Activated T-helper 17 cell treated with anti-CD3 and anti-CD28 coated beads, Interleukin-2, amount 50 U/mL, for 72 hours (primary cell): ENCODE measurements around the gene NR1H4. TPM values are rescaled to one million over a fixed set of nuclear protein-coding genes. Genes with fewer than 3 reads are reported as not detected.
"Not testable (repeated sequence)": the region's sequence is repeated elsewhere in the genome, so short reads cannot be mapped to it uniquely, and the experiment has no call there.

ENCODE experiments used
- ATAC-seq: fragments of 150-1000 bp; cut with Tn5 transposase; replicated peaks from 2 replicates; pipeline ENCODE4 v1.10.0; 2021; ENCODE audit warnings: mild to moderate bottlenecking, moderate library complexity
- H3K27ac Mint-ChIP-seq: one replicate; pipeline ENCODE4 v1.8.0; 2022; ENCODE audit warnings: mixed read lengths
- H3K27me3 Mint-ChIP-seq: one replicate; pipeline ENCODE4 v1.8.0; 2022; ENCODE audit warnings: mixed read lengths
- H3K36me3 Mint-ChIP-seq: one replicate; pipeline ENCODE4 v1.8.0; 2022; ENCODE audit warnings: low read depth, mild to moderate bottlenecking, mixed read lengths
- H3K4me1 Mint-ChIP-seq: one replicate; pipeline ENCODE4 v1.8.0; 2022; ENCODE audit warnings: mixed read lengths
- H3K4me3 Mint-ChIP-seq: one replicate; pipeline ENCODE4 v1.8.0; 2022; ENCODE audit warnings: mild to moderate bottlenecking, mixed read lengths
- H3K9me3 Mint-ChIP-seq: one replicate; pipeline ENCODE4 v1.8.0; 2022; ENCODE audit warnings: mixed read lengths
- total RNA-seq, 2 donors: library from RNA; stranded (reverse); gene quantifications; one replicate each; pipeline ENCODE4 v1.2.3, GENCODE V29; 2022

Gene NR1H4
- total RNA-seq: not detected

DNA sequence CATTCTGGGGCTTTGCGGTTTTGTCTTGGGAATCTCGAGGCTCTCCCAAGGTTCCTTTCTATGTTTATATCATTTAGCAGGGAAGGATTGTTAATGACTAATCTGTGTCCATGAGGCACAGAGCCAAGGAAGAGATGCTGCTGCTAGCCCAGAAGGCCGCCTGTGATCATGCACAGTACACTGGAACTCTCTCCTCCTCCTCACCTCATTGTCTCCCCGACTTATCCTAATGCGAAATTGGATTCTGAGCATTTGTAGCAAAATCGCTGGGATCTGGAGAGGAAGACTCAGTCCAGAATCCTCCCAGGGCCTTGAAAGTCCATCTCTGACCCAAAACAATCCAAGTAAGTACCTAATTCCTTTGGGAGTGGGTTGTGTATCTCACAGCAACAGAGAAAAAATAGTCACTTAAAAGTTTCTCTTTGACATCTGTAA lies at the start of gene NR1H4:
NR1H4 (plus strand) TSS at position 151 of the 435 bp plus-strand sequence. CDS start 19,458 bp downstream, outside the sequence.
- H3K27ac Mint-ChIP-seq: no peak within 1 kb of the TSS
- H3K36me3 Mint-ChIP-seq: no peaks in the 10 kb centered on the region
- H3K4me3 Mint-ChIP-seq: no peak within 1 kb of the TSS
- H3K9me3 Mint-ChIP-seq: no peaks in the 10 kb centered on the region
- H3K27me3 Mint-ChIP-seq: peaks cover 24% of the 10 kb centered on the region
- ATAC-seq: no peak
- H3K4me1 Mint-ChIP-seq: no peaks in the 10 kb centered on the region

DNA sequence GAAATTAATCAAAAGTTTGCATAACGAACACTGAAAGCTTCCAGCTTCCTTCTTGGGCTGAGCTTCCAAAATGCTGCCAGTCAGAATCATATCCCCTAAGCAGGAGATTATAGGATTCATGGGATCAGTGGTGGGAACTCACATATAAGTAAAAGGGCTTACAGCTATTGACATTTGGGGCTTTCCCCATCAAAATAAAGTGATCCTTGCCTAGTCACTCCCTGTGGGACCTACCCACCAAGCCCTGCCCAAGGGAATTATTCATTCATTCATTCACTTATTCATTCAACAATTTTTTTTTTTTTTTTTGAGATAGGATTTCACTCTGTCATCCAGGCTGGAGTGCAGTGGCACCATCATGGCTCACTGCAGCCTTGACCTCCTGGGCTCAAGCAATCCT lies 47.5 kb upstream of the NR1H4 start:
- Mint-ChIP-seq H3K9me3 (peaks cover 14% of the 10 kb centered on the region), H3K27ac (no peak overlapping the region), H3K27me3 (peaks cover 19% of the 10 kb centered on the region), H3K4me3 (no peak overlapping the region), H3K36me3 (no peaks in the 10 kb centered on the region), H3K4me1 (no peaks in the 10 kb centered on the region)
- ATAC-seq: no peak

DNA sequence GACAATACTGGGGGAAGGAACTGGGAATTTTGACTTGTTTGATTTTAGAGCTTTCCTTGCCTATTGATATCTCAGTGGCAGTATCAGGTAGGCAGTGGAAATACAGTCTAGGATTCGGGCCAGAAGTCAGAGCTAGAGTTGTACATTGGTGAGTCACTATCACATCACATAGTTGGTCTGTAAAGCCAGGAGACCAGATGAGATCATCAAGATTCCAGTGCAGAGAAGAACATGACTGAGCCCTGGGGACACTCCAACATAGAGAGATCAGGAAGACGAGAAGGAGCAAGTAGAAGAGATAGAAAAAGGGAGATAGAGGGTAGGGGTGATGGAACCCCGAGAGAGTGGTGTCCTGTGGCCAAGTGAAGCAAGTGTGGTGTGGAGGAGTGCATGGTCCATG lies 46.6 kb upstream of the NR1H4 start:
- ATAC-seq: peak; percentile 32
- Mint-ChIP-seq H3K4me3 (no peak overlapping the region), H3K36me3 (no peaks in the 10 kb centered on the region), H3K27me3 (peaks cover 19% of the 10 kb centered on the region), H3K27ac (no peak overlapping the region), H3K4me1 (no peaks in the 10 kb centered on the region), H3K9me3 (peaks cover 14% of the 10 kb centered on the region)

DNA sequence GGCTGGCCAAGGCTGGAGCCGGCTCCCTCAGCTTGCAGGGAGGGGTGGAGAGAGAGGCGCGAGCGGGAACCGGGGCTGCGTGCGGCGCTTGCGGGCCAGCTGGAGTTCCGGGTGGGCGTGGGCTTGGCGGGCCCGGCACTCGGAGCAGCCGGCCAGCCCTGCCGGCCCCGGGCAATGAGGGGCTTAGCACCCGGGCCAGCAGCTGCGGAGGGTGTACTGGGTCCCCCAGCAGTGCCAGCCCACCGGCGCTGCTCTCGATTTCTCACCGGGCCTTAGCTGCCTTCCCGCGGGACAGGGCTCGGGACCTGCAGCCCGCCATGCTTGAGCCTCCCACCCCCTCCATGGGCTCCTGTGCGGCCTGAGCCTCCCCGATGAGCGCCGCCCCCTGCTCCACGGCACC lies 43.4 kb upstream of the NR1H4 start:
- ATAC-seq, H3K36me3 Mint-ChIP-seq, H3K4me3 Mint-ChIP-seq, H3K27ac Mint-ChIP-seq, H3K4me1 Mint-ChIP-seq, H3K9me3 Mint-ChIP-seq: not testable (repeated sequence)
- H3K27me3 Mint-ChIP-seq: peaks cover 11% of the 10 kb centered on the region

DNA sequence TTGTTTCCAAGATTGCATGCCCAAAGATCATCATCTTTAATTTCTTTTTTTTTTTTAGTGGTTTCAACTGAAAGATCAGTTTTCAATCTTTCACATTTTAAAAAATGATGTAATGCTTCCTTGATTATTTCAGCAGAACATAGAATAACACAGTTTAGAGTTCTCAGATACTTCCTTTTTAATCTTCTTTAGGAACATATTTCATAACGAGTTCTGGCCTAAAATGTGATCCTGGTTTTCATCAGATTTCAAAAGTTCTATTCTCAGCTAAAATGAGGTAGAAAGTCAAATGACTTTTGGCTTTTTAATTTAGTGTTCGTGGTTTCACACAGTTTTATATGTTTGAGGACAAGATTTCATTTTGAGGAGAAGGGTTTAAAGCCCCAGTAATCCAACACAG lies 40.0 kb upstream of the NR1H4 start:
- H3K4me3 Mint-ChIP-seq: no peak overlapping the region
- no peaks in the 10 kb centered on the region for H3K36me3 Mint-ChIP-seq
- no peaks in the 10 kb centered on the region for H3K4me1 Mint-ChIP-seq
- H3K27me3 Mint-ChIP-seq: peaks cover 8% of the 10 kb centered on the region
- no peak overlapping the region for H3K27ac Mint-ChIP-seq
- H3K9me3 Mint-ChIP-seq: no peaks in the 10 kb centered on the region
- no peak for ATAC-seq

DNA sequence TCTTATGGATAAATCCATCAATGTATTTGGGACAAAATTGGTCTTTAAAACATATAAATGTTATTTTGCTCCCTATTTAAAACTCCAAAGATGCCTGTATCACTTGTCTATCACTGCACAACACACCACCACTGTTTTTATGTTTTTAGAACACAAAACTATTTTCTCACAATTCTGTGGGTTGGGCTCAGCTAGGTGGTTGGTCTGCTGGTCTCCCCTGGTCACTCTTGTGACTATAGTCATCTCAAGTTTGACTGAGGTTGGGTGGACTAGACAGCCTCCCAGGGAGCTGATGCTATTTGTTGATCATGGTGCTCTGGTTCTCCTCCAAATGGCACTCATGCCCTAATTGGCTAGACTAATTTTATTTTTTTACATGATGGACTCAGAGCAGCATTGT lies 39.5 kb upstream of the NR1H4 start:
- Mint-ChIP-seq H3K27me3 (peaks cover 8% of the 10 kb centered on the region), H3K9me3 (no peaks in the 10 kb centered on the region), H3K36me3 (no peaks in the 10 kb centered on the region), H3K27ac (no peak overlapping the region), H3K4me1 (no peaks in the 10 kb centered on the region), H3K4me3 (no peak overlapping the region)
- no peak for ATAC-seq

DNA sequence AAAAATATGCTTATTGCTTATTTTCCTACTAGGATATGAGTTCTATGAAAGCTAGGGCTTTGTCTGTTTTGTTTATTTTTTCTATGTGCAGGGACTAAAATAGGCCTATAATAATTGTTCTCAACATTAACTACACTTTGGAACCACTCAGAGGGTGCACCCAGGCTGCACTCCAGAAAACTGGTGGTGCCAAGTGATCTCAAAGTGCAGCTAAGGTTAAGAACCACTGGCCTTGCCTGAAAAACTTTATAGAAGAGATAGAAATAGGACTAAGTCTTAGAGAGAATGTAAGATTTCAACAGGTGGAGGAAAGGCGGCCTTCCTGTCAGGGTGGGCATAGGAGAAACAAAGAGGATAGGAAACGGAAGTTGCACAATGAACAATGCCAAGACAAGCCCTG lies 37.7 kb upstream of the NR1H4 start:
- peaks cover 8% of the 10 kb centered on the region for H3K27me3 Mint-ChIP-seq
- H3K27ac Mint-ChIP-seq: no peak overlapping the region

DNA sequence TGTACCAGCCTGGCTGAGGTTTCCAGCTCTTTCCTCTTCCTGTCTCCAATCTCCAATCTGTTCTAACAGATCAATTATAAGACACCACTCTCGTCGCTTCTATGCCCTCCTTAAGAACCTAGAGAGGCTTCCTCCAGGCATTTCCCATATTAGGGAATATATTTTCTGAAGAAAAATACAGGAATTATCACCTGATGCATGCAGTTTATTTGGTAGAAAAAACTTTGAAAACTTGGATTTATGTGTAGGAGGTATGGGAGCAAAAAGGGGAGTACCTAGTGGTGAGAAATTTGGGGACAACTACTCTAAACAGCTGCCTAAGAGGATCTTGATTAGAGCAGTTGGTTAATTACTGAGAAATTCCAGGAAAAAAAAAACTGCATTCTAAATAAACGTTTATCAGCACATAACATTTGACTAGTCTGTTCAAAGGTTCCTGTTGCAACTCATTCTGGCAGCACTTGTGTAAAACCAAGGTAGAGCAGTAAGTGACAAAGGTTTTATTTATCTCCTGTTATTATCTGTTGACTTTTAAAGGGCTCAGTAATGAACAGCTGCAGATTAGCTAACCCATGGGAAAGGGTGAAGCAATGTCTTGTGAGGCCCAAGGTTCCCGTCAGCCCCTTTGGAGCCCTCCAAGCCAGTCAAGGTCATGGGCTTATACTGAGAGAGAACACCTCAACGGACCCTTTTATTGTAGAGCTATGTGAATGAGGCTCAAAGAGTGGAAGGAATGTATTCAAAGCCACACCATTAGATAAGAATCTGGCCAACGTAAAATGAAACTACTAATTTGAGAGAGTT lies 36.4 kb upstream of the NR1H4 start:
- Mint-ChIP-seq H3K9me3 (no peaks in the 10 kb centered on the region), H3K4me3 (no peak overlapping the region), H3K27me3 (peaks cover 8% of the 10 kb centered on the region)

More for the DNA sequence above, 37.7 kb upstream of the NR1H4 start:
- no peaks in the 10 kb centered on the region for H3K9me3 Mint-ChIP-seq
- H3K4me3 Mint-ChIP-seq: no peak overlapping the region
- ATAC-seq: no peak
- H3K4me1 Mint-ChIP-seq: no peaks in the 10 kb centered on the region
- H3K36me3 Mint-ChIP-seq: no peaks in the 10 kb centered on the region

DNA sequence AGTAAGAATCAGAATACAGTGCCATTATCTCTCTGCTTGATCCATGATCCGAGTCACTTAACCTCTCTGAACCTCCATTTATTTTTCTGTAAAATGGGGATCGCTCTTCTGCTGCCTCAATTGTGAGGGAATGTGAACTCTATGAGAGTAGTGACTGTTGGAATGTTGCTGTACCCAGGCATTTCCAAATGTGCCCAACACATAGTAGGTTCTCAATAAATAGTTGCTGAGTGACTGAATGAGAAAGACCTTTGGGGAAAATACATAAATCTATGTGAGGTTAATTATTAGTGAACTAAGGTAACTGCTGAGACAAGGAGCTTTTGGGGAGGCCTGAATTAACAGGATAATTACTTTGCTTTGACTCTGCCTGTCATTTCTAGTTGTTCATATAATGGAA lies 33.9 kb upstream of the NR1H4 start:
- ATAC-seq: no peak
- H3K9me3 Mint-ChIP-seq: no peaks in the 10 kb centered on the region
- peaks cover 13% of the 10 kb centered on the region for H3K27me3 Mint-ChIP-seq
- no peaks in the 10 kb centered on the region for H3K36me3 Mint-ChIP-seq
- no peaks in the 10 kb centered on the region for H3K4me1 Mint-ChIP-seq
- no peak overlapping the region for H3K4me3 Mint-ChIP-seq
- no peak overlapping the region for H3K27ac Mint-ChIP-seq

More for the DNA sequence above, 36.4 kb upstream of the NR1H4 start:
- no peak overlapping the region for H3K27ac Mint-ChIP-seq
- no peaks in the 10 kb centered on the region for H3K4me1 Mint-ChIP-seq
- no peak for ATAC-seq
- no peaks in the 10 kb centered on the region for H3K36me3 Mint-ChIP-seq

DNA sequence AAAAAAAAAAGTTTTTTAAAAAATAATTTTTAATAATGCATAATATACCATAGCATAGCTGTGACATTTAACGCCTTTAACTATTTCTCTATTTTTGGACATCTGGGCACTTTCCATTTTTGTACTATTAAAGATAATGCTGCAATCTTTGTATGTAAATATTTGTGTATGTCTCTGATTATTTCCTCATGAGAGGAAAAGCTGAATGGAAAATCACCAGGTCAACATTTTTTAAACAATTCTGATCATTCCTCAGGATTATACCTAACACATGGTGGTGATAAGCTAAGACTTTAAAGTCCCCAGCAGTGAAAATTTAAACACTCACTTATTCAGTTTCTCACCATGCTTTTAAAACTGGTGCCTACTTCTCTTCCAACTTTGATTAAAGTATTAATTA lies 31.3 kb upstream of the NR1H4 start:
- H3K27me3 Mint-ChIP-seq: peaks cover 19% of the 10 kb centered on the region
- H3K4me1 Mint-ChIP-seq: no peaks in the 10 kb centered on the region
- no peak overlapping the region for H3K27ac Mint-ChIP-seq
- no peaks in the 10 kb centered on the region for H3K36me3 Mint-ChIP-seq
- H3K9me3 Mint-ChIP-seq: no peaks in the 10 kb centered on the region
- no peak for ATAC-seq
- H3K4me3 Mint-ChIP-seq: no peak overlapping the region

DNA sequence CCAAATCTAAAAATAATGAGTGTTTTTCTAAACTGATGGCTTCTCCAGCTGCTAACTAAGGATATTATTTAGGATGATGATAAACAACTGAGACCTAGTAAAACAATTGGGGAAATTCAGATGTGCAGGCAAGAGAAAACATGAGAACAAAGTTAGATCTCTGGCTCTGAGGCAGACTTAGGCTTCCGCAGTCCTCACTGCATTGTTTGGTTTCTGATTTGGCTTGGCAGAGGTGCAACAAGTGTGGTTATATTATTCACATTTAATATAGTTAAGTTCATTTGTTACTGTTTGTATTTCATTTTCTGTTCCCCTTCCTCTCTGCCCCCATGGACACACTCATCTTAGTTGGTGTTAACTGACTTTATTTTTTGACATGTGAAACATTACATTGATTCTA lies 30.2 kb upstream of the NR1H4 start:
- no peak for ATAC-seq
- Mint-ChIP-seq H3K4me1 (no peaks in the 10 kb centered on the region), H3K9me3 (no peaks in the 10 kb centered on the region), H3K27ac (no peak overlapping the region), H3K4me3 (no peak overlapping the region), H3K27me3 (peaks cover 17% of the 10 kb centered on the region), H3K36me3 (no peaks in the 10 kb centered on the region)

DNA sequence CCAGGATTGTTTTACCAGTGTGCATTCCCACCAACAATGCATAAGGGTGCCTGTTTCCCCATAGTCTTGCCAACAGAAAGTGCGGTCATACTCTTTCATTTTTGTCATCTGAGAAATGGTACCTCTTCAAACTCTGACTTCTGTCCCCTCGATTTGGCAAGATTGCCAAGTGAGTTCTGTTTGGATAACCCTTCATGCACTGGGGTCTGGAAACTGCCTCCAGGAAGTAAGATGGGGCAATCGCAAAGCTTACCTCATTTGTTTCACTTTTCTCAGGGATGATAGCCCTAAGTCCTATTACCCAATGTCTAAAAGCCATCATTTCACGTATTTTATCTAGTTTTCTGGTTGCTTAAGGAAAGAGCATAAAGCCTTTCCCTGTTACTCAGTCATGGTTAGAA lies 28.6 kb upstream of the NR1H4 start:
- Mint-ChIP-seq H3K36me3 (no peaks in the 10 kb centered on the region), H3K4me3 (no peak overlapping the region), H3K27me3 (peaks cover 20% of the 10 kb centered on the region), H3K27ac (no peak overlapping the region), H3K9me3 (no peaks in the 10 kb centered on the region), H3K4me1 (no peaks in the 10 kb centered on the region)
- ATAC-seq: no peak

DNA sequence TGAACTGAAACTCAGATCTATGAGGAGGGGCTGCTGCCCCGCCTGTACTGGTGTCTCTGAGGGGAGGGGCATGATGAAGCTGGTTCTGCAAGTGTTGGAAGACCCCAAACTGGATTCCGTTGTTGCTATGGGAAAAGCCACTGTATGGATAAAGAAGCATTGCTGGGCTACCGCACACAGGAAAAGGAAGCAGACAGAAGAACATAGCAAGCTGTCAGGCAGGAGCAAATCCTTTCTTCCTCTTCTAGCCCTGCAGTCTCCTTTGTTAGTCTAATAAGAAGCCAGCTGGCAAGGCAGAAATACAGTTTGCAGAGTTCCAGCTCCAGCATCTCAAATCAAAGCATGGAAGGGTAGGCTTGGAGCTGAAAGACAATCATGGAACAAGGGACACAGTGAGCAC lies 26.3 kb upstream of the NR1H4 start:
- peaks cover 24% of the 10 kb centered on the region for H3K27me3 Mint-ChIP-seq
- no peaks in the 10 kb centered on the region for H3K4me1 Mint-ChIP-seq
- H3K9me3 Mint-ChIP-seq: no peaks in the 10 kb centered on the region
- no peak for ATAC-seq
- no peak overlapping the region for H3K27ac Mint-ChIP-seq
- no peaks in the 10 kb centered on the region for H3K36me3 Mint-ChIP-seq
- no peak overlapping the region for H3K4me3 Mint-ChIP-seq

DNA sequence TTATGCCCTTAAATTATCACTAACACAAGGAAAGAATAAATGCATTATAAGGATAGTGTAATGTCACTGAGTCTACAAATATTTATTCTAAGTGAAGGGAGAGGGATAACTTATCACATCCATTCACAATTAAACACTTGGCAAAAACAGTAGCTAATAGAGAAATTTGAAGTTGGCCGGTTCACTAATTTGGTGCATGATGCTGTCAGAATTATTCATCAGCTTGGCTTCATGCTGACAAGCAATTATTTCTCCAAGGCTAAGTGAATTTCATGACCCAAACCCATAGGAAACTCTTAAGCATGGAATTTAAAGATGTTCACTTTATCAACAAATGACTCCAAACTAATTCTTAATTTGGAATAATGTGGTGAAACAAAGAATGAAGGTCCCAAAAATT lies 25.0 kb upstream of the NR1H4 start:
- no peaks in the 10 kb centered on the region for H3K9me3 Mint-ChIP-seq
- ATAC-seq: no peak
- H3K27me3 Mint-ChIP-seq: peaks cover 20% of the 10 kb centered on the region
- H3K4me3 Mint-ChIP-seq: no peak overlapping the region
- H3K4me1 Mint-ChIP-seq: no peaks in the 10 kb centered on the region
- no peak overlapping the region for H3K27ac Mint-ChIP-seq
- no peaks in the 10 kb centered on the region for H3K36me3 Mint-ChIP-seq

DNA sequence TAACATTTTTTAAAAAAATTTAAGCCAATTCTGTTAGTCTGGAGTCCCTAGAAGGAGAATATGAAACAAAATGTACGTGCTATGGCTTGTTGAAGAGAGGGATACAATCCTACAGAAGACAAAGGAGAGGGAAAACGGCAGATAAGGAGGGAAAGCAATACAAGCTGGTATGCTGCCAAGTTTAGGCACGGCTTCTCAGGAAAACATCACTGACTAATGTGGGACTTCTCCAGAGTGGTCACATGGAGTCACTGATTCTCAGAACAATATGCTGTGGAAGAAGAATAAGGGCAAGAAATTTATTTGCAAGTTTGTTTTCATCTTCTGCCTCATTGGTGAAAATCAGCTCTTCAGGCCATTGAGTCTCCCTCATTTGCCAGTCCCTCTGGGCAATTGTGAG lies 22.9 kb upstream of the NR1H4 start:
- Mint-ChIP-seq H3K27me3 (peaks cover 15% of the 10 kb centered on the region), H3K4me1 (no peaks in the 10 kb centered on the region), H3K9me3 (no peaks in the 10 kb centered on the region), H3K4me3 (no peak overlapping the region), H3K27ac (no peak overlapping the region), H3K36me3 (no peaks in the 10 kb centered on the region)
- ATAC-seq: no peak
